WTC11 (cell line): ENCODE results near the gene HINT2. TPM values are rescaled to one million over a fixed set of nuclear protein-coding genes. Genes with fewer than 3 reads are reported as not detected.

ENCODE experiments used
- ATAC-seq: fragments of 200-7000 bp; cut with Tn5 transposase; 2 replicates; pipeline ENCODE4 v1.10.0; 2021; ENCODE audit warnings: mild to moderate bottlenecking, moderate library complexity
- CTCF ChIA-PET: fragments of 300-600 bp; sonication (Branson Sonifier 250); formaldehyde crosslinking; loops from one replicate; lab custom pipeline; 2021; ENCODE audit warnings: antibody characterized with exemption; lab: Charles Lee
- POLR2A ChIA-PET: fragments of 350-600 bp; sonication (Branson Sonifier 250); formaldehyde crosslinking; loops from one replicate; lab custom pipeline; 2021; ENCODE audit warnings: antibody characterized with exemption; lab: Charles Lee
- DNase-seq: peaks from one replicate; pipeline ENCODE4 v3.0.0; 2021; ENCODE audit warnings: low spot score
- H3K27ac Mint-ChIP-seq: 2 replicates; pipeline ENCODE4 v1.8.0; 2021; ENCODE audit warnings: mixed read lengths
- H3K27me3 Mint-ChIP-seq: 2 replicates; pipeline ENCODE4 v1.8.0; 2021; ENCODE audit warnings: low read depth, mild to moderate bottlenecking, moderate library complexity, mixed read lengths
- H3K36me3 Mint-ChIP-seq: 2 replicates; pipeline ENCODE4 v1.8.0; 2021; ENCODE audit warnings: mixed read lengths
- H3K4me1 Mint-ChIP-seq: 2 replicates; pipeline ENCODE4 v1.8.0; 2022; ENCODE audit warnings: mixed read lengths
- H3K4me3 Mint-ChIP-seq: 2 replicates; pipeline ENCODE4 v1.8.0; 2021; ENCODE audit warnings: mild to moderate bottlenecking, moderate library complexity, mixed read lengths
- H3K9me3 Mint-ChIP-seq: 2 replicates; pipeline ENCODE4 v1.8.0; 2021; ENCODE audit warnings: mixed read lengths
- AR ChIP-seq: fragments of 250-450 bp; sonication (Bioruptor Pico); IDR thresholded peaks from 2 replicates; pipeline ENCODE4 v1.9.0; 2021; ENCODE audit warnings: mild to moderate bottlenecking
- EMX1 ChIP-seq: fragments of 250-450 bp; sonication (Bioruptor Pico); IDR thresholded peaks from 2 replicates; pipeline ENCODE4 v1.8.0; 2021; ENCODE audit warnings: mild to moderate bottlenecking
- ESRRA ChIP-seq: sonication (generic); formaldehyde crosslinking; IDR thresholded peaks from 2 replicates; pipeline ENCODE4 v1.8.1; 2022; ENCODE audit warnings: mild to moderate bottlenecking, missing genetic modification reagents, borderline replicate concordance
- GRHL2 ChIP-seq: fragments of 250-450 bp; sonication (Bioruptor Pico); IDR thresholded peaks from 2 replicates; pipeline ENCODE4 v1.8.0; 2022; ENCODE audit warnings: mild to moderate bottlenecking, moderate library complexity; ENCODE audit not compliant: insufficient replicate concordance, severe bottlenecking
- IRF2 ChIP-seq: sonication (generic); formaldehyde crosslinking; IDR thresholded peaks from 2 replicates; pipeline ENCODE4 v1.8.0; 2022; ENCODE audit warnings: low read depth, missing genetic modification reagents, borderline replicate concordance
- JUN ChIP-seq: sonication (generic); formaldehyde crosslinking; IDR thresholded peaks from 2 replicates; pipeline ENCODE4 v1.8.0; 2023; ENCODE audit warnings: mild to moderate bottlenecking, missing genetic modification reagents
- PRDM15 ChIP-seq: sonication (generic); formaldehyde crosslinking; IDR thresholded peaks from 2 replicates; pipeline ENCODE4 v1.8.0; 2022; ENCODE audit warnings: missing genetic modification reagents
- SMAD4 ChIP-seq: sonication (generic); formaldehyde crosslinking; IDR thresholded peaks from 2 replicates; pipeline ENCODE4 v1.8.0; 2022; ENCODE audit warnings: mild to moderate bottlenecking, missing genetic modification reagents
- STAT6 ChIP-seq: sonication (generic); formaldehyde crosslinking; conservative IDR thresholded peaks from 2 replicates; pipeline ENCODE4 v1.8.1; 2023; ENCODE audit warnings: mild to moderate bottlenecking, low read depth, missing genetic modification reagents, moderate library complexity
- TP53 ChIP-seq: sonication (generic); formaldehyde crosslinking; IDR thresholded peaks from 2 replicates; pipeline ENCODE4 v1.8.1; 2023; ENCODE audit warnings: mild to moderate bottlenecking, missing genetic modification reagents
- ZBTB21 ChIP-seq: sonication (generic); formaldehyde crosslinking; IDR thresholded peaks from 2 replicates; pipeline ENCODE4 v1.8.1; 2023; ENCODE audit warnings: mild to moderate bottlenecking, missing genetic modification reagents, borderline replicate concordance
- ZMAT4 ChIP-seq: fragments of 250-450 bp; sonication (Bioruptor Pico); IDR thresholded peaks from 2 replicates; pipeline ENCODE4 v1.9.0; 2021; ENCODE audit warnings: mild to moderate bottlenecking
- ZNF232 ChIP-seq: sonication (generic); formaldehyde crosslinking; IDR thresholded peaks from 2 replicates; pipeline ENCODE4 v1.8.0; 2022; ENCODE audit warnings: mild to moderate bottlenecking, missing genetic modification reagents
- ZNF416 ChIP-seq: fragments of 250-450 bp; sonication (Bioruptor Pico); IDR thresholded peaks from 2 replicates; pipeline ENCODE4 v1.9.0; 2021; ENCODE audit warnings: mild to moderate bottlenecking, inconsistent platforms
- ZNF425 ChIP-seq: fragments of 250-450 bp; sonication (Bioruptor Pico); conservative IDR thresholded peaks from 2 replicates; pipeline ENCODE4 v1.9.0; 2021; ENCODE audit warnings: mild to moderate bottlenecking
- total RNA-seq: library from RNA; stranded (reverse); gene quantifications from 3 replicates; pipeline ENCODE4 v1.2.3, GENCODE V29; 2021

HINT2 gene
- total RNA-seq, 1 experiment from 2014 or later, result 33.6 TPM

GRCh38 chr9:35856882-35857281 lies 42.0 kb upstream of the HINT2 start:
- POLR2A ChIA-PET, result no interaction called here
- no peaks in the 10 kb centered on the region for H3K36me3 Mint-ChIP-seq
- no peak for ATAC-seq
- peaks cover 25% of the 10 kb centered on the region for H3K27me3 Mint-ChIP-seq
- no peak overlapping the region for H3K27ac Mint-ChIP-seq
- peaks cover 5% of the 10 kb centered on the region for H3K4me1 Mint-ChIP-seq
- CTCF ChIA-PET, result interaction anchor here (2.9 to 4.5 kb wide), 2 partner anchors 22 to 25 kb away, joined by 11 to 23 read pairs; no protein-coding TSS in a partner anchor
- no peak overlapping the region for H3K4me3 Mint-ChIP-seq
- DNase-seq, result no peak
- H3K9me3 Mint-ChIP-seq, result no peaks in the 10 kb centered on the region
- TF ChIP-seq SMAD4 (no peak), PRDM15 (CRISPR knock-in tag) (no peak), TP53 (CRISPR knock-in tag) (no peak), GRHL2 (CRISPR knock-in tag) (no peak), IRF2 (CRISPR knock-in tag) (no peak), STAT6 (no peak), ZNF416 (CRISPR knock-in tag) (no peak), ZNF232 (CRISPR knock-in tag) (no peak), JUN (CRISPR knock-in tag) (no peak), AR (CRISPR knock-in tag) (no peak), ZBTB21 (CRISPR knock-in tag) (no peak), EMX1 (CRISPR knock-in tag) (no peak), ZMAT4 (CRISPR knock-in tag) (no peak), ZNF425 (CRISPR knock-in tag) (no peak), ESRRA (CRISPR knock-in tag) (no peak)
